ENCODE measurements around the gene HESX1.

HESX1 gene

GRCh38 chr3:57166660-57167059 lies 33.1 kb downstream of the HESX1 start:
- no peak overlapping the region for H3K27ac ChIP-seq

GRCh38 chr3:57165641-57166040 lies 34.1 kb downstream of the HESX1 start:
- no peak overlapping the region for H3K27ac ChIP-seq
- no peak for TF ChIP-seq CTCF (conservative IDR thresholded peaks at IDR 0.05)
- no peak for TF ChIP-seq ZFX (IDR thresholded peaks at IDR 0.05)

More at GRCh38 chr3:57166660-57167059, 33.1 kb downstream of the HESX1 start:
- no peak for TF ChIP-seq CTCF (conservative IDR thresholded peaks at IDR 0.05)
- TF ChIP-seq ZFX (IDR thresholded peaks at IDR 0.05), result no peak

GRCh38 chr3:57164657-57165573 lies 34.9 kb downstream of the HESX1 start, which contains the start of gene IL17RD:
IL17RD (minus strand) TSS chr3:57165353; CDS start chr3:57165286, 67 bp downstream.
- TF ChIP-seq CTCF (conservative IDR thresholded peaks at IDR 0.05) (no peak), ZFX (IDR thresholded peaks at IDR 0.05) (no peak)
- peak within 1 kb of the TSS; percentile 39; the same call in 1 of the 2 replicates for H3K27ac ChIP-seq

GRCh38 chr3:57164217-57164656 lies 35.5 kb downstream of the HESX1 start:
- H3K27ac ChIP-seq, result no peak overlapping the region
- TF ChIP-seq CTCF (conservative IDR thresholded peaks at IDR 0.05) (no peak), ZFX (IDR thresholded peaks at IDR 0.05) (no peak)

GRCh38 chr3:57163751-57164150 lies 36.0 kb downstream of the HESX1 start:
- TF ChIP-seq CTCF (conservative IDR thresholded peaks at IDR 0.05) (no peak), ZFX (IDR thresholded peaks at IDR 0.05) (no peak)
- H3K27ac ChIP-seq, result no peak overlapping the region

- H3K27ac ChIP-seq, result no peak overlapping the region
- TF ChIP-seq ZFX (IDR thresholded peaks at IDR 0.05), result no peak
These were observed 37.9 kb downstream of the HESX1 start for GRCh38 chr3:57161915-57162314.

- no peak overlapping the region for H3K27ac ChIP-seq
These were observed 38.8 kb downstream of the HESX1 start for GRCh38 chr3:57160765-57161538.

More at GRCh38 chr3:57160765-57161538, 38.8 kb downstream of the HESX1 start:
- TF ChIP-seq CTCF (conservative IDR thresholded peaks at IDR 0.05), result no peak
- TF ChIP-seq ZFX (IDR thresholded peaks at IDR 0.05), result no peak
